ENCODE results near the gene RHBDF1.
"Not testable (repeated sequence)": the region's sequence is repeated elsewhere in the genome, so short reads cannot be mapped to it uniquely, and the experiment has no call there.

Gene RHBDF1

DNA sequence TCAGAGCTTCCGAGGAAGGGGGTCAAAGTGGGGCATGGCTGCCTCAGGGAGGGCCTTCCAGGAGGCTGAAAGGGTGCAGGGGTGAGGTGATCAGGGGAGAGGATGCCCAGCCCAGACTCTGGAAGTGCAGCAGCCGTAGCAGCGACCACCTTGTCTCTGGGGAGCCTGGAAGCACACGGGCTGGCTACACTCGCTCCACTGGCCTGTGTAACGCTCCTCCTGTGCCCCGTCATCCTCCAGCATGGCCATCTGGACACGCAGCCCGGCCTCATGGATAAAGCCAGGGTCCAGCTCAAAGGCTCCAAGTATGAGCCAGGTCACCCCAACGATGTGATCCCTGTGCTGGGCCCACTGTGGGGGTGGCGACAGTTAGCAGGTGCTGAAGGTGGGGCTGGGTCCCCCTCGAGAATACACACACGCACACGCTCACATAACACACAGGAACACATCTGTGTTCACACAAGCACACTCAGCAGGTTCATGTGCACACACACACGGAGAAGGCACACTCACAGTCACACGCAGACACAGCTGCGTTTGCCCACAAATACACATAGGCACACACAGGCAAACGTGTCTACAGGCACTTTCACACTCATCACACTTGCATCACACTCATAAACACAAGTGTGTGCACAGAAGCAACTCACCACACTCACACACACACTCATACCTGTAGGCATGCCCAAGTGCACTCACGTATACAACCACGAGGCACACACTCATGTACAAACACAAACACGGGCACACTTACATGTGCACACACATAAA lies 38.4 kb downstream of the RHBDF1 start:
- DNase-seq = no peak

DNA sequence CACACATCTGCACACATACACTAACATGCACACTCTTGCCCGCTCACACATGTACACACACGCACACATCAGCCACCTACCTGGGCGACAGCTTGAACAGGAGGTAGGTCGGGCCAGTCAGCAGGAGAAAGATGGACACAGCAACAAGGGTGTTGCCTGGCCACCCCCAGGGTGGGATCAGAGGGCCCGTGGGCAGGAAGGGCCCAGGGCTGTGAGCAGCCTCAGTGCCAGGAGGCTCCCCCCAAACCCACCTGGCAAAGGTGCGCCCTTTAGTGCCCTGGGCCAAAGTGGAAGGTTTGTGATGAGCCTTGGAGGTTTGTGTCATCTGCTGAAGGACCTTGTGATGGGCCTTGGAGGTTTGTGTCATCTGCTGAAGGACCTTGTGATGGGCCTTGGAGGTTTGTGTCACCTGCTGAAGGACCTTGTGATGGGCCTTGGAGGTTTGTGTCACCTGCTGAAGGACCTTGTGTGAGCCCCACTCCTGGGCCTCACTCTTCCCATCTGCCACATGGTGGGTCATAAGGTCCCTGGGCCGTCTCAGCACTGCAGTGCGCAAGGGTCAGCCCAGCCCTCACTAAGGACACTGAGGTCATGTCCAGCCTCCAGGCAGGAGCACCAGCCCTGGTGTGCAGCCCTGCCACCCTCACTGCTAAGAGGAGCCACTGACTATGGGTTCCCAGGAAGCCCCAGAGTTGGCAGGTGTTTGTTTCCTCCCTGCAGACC lies 39.1 kb downstream of the RHBDF1 start:
- DNase-seq = not testable (repeated sequence)

DNA sequence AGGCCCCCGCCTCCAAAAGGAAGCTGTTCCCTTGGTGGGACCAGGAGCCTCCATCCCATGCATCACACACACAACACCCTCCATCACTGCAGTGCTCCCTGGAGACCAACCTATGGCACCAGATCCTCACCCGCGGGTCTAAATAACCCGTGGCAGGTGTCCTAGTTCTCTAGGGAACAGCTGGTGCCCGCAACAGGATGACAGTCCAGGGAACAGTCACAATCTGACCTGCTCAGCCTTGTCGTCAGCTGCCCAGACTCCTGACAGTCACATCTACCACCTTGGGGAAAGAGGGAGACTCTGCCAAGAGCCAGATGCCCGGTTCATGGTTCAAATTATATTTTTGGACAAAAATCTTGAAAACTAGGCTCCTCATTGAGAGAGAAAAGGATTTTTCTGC lies 41.8 kb downstream of the RHBDF1 start:
- not testable (repeated sequence) for DNase-seq

DNA sequence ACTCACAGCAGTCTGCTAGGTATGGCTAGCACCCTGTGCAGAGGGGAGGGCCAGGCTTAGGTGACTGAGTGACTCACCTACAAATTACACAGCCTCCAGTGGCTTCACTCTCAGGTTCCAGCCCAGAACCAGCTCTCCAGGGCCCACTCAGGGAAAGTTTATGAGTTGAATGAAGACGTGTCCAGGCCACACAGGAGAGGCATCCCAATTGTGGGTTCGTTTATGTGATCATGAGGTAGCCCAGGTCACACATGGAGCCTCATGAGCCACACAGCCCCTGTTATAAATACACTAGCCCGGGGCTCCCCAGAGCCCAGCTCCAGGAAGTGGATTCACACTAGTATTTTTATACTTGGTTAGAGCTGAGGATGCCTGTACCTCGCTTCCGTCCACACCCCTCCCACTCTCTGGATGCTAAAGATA lies 46.5 kb downstream of the RHBDF1 start:
- not testable (repeated sequence) for DNase-seq

DNA sequence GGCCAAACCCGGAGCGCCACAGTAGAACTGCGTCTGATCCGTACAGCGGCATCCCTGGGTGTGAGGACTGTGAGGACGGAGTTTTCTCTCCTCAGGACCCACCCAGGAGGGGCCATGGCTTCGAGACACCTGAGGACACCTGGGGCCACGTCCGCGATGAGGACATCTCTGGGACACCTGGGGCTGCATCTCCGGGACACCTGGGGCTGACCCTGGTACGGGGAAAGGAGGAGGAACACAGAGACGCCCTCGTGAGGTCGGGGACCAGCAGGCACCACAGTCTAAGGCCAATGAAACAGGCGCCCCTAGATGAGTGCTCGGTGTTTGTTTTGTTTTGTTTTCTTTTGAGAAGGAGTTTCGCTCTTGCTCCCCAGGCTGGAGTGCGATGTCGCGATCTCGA lies 48.3 kb downstream of the RHBDF1 start:
- not testable (repeated sequence) for DNase-seq

DNA sequence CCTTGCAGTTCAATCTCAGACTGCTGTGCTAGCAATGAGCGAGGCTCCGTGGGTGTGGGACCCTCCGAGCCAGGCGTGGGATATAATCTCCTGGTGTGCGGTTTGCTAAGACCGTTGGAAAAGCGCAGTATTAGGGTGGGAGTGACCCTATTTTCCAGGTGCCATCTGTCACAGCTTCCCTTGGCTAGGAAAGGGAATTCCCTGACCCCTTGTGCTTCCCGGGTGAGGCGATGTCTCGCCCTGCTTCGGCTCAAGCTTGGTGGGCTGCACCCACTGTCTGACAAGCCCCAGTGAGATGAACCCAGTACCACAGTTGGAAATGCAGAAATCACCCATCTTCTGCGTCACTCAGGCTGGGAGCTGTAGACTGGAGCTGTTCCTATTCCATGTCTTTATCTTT lies 51.5 kb downstream of the RHBDF1 start:
- DNase-seq = not testable (repeated sequence)

DNA sequence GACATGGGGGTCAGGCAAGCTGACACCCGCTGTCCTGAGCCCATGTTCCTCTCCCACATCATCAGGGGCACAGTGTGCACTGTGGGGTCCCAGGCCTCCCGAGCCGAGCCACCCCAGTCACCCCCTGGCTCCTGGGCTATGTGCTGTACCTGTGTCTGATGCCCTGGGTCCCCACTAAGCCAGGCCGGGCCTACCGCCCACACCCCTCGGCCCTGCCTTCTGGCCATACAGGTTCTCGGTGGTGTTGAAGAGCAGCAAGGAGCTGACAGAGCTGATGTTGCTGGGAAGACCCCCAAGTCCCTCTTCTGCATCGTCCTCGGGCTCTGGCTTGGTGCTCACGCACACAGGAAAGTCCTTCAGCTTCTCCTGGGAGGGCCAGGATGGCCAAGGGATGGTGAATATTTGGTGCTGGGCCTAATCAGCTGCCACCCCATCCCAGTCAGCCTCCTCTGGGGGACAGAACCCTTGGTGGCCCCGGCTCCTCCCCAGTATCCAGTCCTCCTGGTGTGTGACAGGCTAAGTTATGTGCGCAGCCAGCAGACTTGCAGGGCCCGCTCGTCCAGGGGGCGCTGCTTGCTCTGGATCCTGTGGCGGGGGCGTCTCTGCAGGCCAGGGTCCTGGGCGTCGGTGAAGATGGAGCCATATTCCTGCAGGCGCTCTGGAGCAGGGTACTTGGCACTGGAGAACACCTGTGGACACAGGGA lies 55.2 kb downstream of the RHBDF1 start:
- DNase-seq = not testable (repeated sequence)

DNA sequence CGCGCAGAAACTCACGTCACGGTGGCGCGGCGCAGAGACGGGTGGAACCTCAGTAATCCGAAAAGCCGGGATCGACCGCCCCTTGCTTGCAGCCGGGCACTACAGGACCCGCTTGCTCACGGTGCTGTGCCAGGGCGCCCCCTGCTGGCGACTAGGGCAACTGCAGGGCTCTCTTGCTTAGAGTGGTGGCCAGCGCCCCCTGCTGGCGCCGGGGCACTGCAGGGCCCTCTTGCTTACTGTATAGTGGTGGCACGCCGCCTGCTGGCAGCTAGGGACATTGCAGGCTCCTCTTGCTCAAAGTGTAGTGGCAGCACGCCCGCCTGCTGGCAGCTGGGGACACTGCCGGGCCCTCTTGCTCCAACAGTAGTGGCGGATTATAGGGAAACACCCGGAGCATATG lies 61.7 kb downstream of the RHBDF1 start:
- peak; percentile 86 for DNase-seq

DNA sequence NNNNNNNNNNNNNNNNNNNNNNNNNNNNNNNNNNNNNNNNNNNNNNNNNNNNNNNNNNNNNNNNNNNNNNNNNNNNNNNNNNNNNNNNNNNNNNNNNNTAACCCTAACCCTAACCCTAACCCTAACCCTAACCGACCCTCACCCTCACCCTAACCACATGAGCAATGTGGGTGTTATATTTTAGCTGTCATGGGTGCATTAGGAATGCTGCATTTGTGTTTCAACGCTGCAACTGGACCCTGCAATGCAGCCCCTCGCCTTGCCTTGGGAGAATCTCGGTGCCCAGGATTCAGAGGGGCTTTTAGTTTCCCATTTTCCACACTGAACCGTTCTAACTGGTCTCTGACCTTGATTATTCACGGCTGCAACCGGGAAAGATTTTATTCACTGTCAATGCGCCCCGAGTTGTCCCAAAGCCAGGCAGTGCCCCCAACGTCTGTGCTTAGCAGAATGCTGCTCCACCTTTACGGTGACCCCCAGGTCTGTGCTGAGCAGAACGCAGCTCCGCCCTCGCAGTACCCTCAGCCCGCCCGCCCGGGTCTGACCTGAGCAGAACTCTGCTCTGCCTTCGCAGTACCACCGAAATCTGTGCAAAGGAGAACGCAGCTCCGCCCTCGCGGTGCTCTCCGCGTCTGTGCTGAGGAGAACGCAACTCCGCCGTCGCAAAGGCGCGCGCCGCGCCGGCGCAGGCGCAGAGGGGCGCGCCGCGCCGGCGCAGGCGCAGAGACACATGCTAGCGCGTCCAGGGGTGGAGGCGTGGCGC lies 62.3 kb downstream of the RHBDF1 start:
- DNase-seq = no peak

All from activated naive CD4-positive, alpha-beta T cell treated with anti-CD3 and anti-CD28 coated beads, Interleukin-2, amount 50 U/mL, for 16 hours (primary cell).